Cardiac fibroblast (primary cell): ENCODE data around the gene DUSP2.
A peak's percentile ranks its signal among the peaks of the same experiment; 100 is the strongest.

ENCODE experiments used
- DNase-seq, 2 donors: peaks; one replicate each; pipeline versions ENCODE4 v3.0.0 to v3.0.0-alpha.2; 2010; ENCODE audit warnings: low read depth in 2 of 2
- H3K4me3 ChIP-seq, 2 donors: replicated peaks in 1 of 2; 1 replicate in 1 of 2; 2 replicates in 1 of 2; pipeline ENCODE4 v1.5.1; 2011; ENCODE audit warnings: low read depth in 2 of 2, low read length in 2 of 2, mild to moderate bottlenecking in 2 of 2, moderate library complexity in 1 of 2
- TF ChIP-seq, protein P1 (sequence below): IDR thresholded peaks from one replicate; pipeline ENCODE4 v1.5.1; 2011; ENCODE audit warnings: low read depth, mild to moderate bottlenecking, low read length, inconsistent platforms

DUSP2 gene, protein sequence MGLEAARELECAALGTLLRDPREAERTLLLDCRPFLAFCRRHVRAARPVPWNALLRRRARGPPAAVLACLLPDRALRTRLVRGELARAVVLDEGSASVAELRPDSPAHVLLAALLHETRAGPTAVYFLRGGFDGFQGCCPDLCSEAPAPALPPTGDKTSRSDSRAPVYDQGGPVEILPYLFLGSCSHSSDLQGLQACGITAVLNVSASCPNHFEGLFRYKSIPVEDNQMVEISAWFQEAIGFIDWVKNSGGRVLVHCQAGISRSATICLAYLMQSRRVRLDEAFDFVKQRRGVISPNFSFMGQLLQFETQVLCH

DNA sequence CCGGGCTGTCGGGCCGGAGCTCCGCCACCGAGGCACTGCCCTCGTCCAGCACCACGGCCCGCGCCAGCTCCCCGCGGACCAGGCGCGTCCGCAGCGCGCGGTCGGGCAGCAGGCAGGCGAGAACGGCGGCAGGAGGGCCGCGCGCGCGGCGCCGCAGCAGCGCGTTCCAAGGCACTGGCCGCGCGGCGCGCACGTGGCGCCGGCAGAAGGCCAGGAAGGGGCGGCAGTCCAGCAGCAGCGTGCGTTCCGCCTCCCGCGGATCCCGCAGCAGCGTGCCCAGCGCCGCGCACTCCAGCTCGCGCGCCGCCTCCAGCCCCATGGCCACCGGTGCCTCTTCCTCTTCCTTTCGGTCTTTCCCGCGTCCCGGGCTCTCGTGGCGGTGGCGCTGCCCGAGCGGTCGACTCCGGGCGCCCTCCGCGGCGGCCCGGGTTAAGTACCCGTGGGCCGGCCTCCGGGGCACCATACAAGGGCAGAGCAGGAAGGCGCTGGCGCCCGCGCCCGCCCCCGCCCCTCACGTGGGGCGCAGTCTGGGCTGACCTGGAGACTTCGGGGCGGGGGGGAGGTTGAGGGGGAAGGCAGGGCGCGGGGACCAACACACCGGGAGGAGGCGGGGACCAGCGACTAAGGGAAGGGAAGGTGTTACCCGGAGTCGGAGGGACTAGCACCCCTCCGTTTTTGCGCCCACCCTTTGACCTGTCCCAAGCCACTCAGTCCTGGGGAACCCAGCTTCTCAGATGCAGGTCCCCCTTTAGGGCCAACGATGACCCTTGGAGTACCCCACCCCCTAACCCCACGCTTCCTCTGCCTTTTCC is at the start of gene DUSP2:
DUSP2 (minus strand) TSS at position 405 of the 812 bp plus-strand sequence; CDS start at position 319, 86 bp downstream.
- TF ChIP-seq, protein P1, sequence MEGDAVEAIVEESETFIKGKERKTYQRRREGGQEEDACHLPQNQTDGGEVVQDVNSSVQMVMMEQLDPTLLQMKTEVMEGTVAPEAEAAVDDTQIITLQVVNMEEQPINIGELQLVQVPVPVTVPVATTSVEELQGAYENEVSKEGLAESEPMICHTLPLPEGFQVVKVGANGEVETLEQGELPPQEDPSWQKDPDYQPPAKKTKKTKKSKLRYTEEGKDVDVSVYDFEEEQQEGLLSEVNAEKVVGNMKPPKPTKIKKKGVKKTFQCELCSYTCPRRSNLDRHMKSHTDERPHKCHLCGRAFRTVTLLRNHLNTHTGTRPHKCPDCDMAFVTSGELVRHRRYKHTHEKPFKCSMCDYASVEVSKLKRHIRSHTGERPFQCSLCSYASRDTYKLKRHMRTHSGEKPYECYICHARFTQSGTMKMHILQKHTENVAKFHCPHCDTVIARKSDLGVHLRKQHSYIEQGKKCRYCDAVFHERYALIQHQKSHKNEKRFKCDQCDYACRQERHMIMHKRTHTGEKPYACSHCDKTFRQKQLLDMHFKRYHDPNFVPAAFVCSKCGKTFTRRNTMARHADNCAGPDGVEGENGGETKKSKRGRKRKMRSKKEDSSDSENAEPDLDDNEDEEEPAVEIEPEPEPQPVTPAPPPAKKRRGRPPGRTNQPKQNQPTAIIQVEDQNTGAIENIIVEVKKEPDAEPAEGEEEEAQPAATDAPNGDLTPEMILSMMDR = no peak
- peak within 1 kb of the TSS; percentile 51 to 52 for H3K4me3 ChIP-seq
- DNase-seq = peak; percentile 48 to 78

- DNase-seq = no peak
- TF ChIP-seq, protein P1 = no peak
- H3K4me3 ChIP-seq = no peak overlapping the region
These were observed 46.9 kb upstream of the DUSP2 start for GRCh38 chr2:96191937-96192670.

DNA sequence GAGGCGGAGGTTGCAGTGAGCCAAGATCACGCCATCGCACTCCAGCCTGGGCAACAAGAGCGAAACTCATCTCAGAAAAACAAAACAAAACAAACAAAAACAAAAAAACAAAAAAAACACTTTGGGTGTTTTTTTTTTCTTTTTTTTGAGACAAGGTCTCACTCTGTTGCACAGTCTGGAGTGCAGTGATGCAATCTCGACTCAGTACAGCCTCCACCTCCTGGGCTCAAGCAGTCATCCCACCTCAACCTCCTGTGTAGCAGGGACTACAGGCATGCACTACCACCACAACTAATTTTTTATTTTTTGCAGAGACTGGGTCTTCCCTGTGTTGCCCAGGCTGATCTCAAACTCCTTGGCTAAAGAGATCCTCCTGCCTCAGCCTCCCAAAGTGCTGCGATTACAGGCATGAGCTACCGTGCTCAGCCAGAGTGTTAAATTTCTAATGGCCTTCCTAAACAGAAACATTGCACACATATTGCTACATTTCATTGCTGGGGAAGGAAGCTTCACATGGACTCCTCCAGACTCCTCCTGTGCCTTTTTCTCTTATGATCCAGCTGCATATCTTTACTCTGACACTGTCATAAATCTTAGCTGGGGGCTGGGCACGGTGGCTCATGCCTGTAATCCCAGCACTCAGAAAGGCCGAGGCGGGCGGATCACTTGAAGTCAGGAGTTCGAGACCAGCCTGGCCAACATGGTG is 43.7 kb upstream of the DUSP2 start:
- no peak overlapping the region for H3K4me3 ChIP-seq
- TF ChIP-seq, protein P1 = no peak
- DNase-seq = no peak

GRCh38 chr2:96186562-96186961 is 41.3 kb upstream of the DUSP2 start:
- DNase-seq = no peak
- H3K4me3 ChIP-seq = no peak overlapping the region
- TF ChIP-seq, protein P1 = no peak

DNA sequence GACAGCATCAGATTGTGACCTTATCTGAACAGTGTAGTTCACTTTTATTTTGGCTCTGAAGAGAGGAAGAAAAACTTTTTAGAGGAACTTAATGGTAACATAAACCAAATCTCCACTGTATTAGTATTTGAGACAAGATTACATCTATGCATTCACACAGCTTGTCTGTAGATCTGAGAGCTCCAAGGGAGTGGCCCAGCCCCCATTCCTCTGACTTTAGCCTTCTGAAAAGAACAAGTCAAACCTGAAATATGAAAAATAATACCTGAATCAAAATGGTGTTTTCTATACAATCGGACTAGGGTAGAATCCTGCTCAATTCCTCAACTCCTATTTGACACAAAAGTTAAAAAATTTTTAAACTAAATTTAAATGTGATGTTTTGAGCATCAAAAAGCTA is 40.3 kb upstream of the DUSP2 start:
- H3K4me3 ChIP-seq = no peak overlapping the region
- TF ChIP-seq, protein P1 = no peak
- no peak for DNase-seq

DNA sequence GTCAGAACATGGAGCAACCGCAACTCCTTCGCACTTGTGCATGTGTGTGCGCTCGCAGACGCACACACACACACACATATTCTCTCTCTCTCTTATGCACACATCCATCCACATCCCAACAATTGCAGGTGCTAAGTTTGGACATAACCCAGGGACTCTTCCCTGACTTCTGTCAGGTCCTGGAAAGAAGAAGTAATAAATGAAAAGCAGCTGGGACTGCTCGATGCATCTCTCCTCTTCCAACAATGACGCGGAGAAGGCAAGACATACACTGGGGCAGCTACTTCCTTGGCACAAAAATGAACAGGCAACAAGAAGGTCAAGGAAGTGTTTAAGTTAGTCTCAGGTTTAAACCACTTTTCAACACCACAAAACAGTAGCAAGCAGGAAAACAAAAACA is 39.7 kb upstream of the DUSP2 start:
- TF ChIP-seq, protein P1 = no peak
- no peak overlapping the region for H3K4me3 ChIP-seq
- DNase-seq = no peak
